H9 (cell line): ENCODE data around the gene SUGP1. TPM values are rescaled to one million over a fixed set of nuclear protein-coding genes. Genes with fewer than 3 reads are reported as not detected.

Source experiments
- DNase-seq: peaks from one replicate; pipeline ENCODE4 v3.0.0-alpha.2; 2017
- H2AFZ ChIP-seq: one replicate; pipeline ENCODE4 v1.6.1; 2013; ENCODE audit warnings: mild to moderate bottlenecking, low read length, control low read depth, moderate library complexity
- H2AK5ac ChIP-seq: 2 replicates; pipeline ENCODE4 v1.6.1; 2013; ENCODE audit warnings: low read length, control low read depth, mixed read lengths; ENCODE audit not compliant: insufficient read length
- H2BK120ac ChIP-seq: one replicate; pipeline ENCODE4 v1.6.1; 2013; ENCODE audit warnings: low read depth, mild to moderate bottlenecking, low read length, control low read depth, inconsistent platforms; ENCODE audit not compliant: poor library complexity, severe bottlenecking
- H2BK12ac ChIP-seq: 2 replicates; pipeline ENCODE4 v1.6.1; 2013; ENCODE audit warnings: low read length, control low read depth, mixed read lengths, low read depth; ENCODE audit not compliant: insufficient read length
- H2BK15ac ChIP-seq: 2 replicates; pipeline ENCODE4 v1.6.1; 2013; ENCODE audit warnings: low read depth, low read length, control low read depth
- H2BK20ac ChIP-seq: one replicate; pipeline ENCODE4 v1.6.1; 2013; ENCODE audit warnings: low read depth, mild to moderate bottlenecking, low read length, control low read depth, inconsistent platforms; ENCODE audit not compliant: poor library complexity, severe bottlenecking
- H2BK5ac ChIP-seq: 2 replicates; pipeline ENCODE4 v1.6.1; 2013; ENCODE audit warnings: low read length, control low read depth, mixed read lengths; ENCODE audit not compliant: insufficient read length
- H3K14ac ChIP-seq: 2 replicates; pipeline ENCODE4 v1.6.1; 2013; ENCODE audit warnings: low read length, control low read depth; ENCODE audit not compliant: insufficient read depth
- H3K18ac ChIP-seq: 2 replicates; pipeline ENCODE4 v1.6.1; 2013; ENCODE audit warnings: low read depth, mild to moderate bottlenecking, mixed read lengths, low read length, control low read depth; ENCODE audit not compliant: insufficient read length
- H3K23ac ChIP-seq: 2 replicates; pipeline ENCODE4 v1.6.1; 2013; ENCODE audit warnings: low read length, control low read depth, mixed read lengths, low read depth; ENCODE audit not compliant: insufficient read length
- H3K23me2 ChIP-seq: 2 replicates; pipeline ENCODE4 v1.6.1; 2013; ENCODE audit warnings: low read depth, mild to moderate bottlenecking, mixed read lengths, low read length, control low read depth; ENCODE audit not compliant: insufficient read length, poor library complexity, severe bottlenecking
- H3K27ac ChIP-seq: 2 replicates; pipeline ENCODE4 v1.5.1; 2013; ENCODE audit warnings: low read length, control low read depth, mixed read lengths, low read depth; ENCODE audit not compliant: insufficient read length
- H3K27me3 ChIP-seq: 2 replicates; pipeline ENCODE4 v1.6.1; 2013; ENCODE audit warnings: low read length, control low read depth, inconsistent platforms; ENCODE audit not compliant: insufficient read depth
- H3K4ac ChIP-seq: 2 replicates; pipeline ENCODE4 v1.6.1; 2013; ENCODE audit warnings: low read depth, mild to moderate bottlenecking, control low read depth, inconsistent platforms, low read length, moderate library complexity
- H3K4me1 ChIP-seq: 2 replicates; pipeline ENCODE4 v1.6.1; 2013; ENCODE audit warnings: low read length, control low read depth, inconsistent platforms; ENCODE audit not compliant: insufficient read depth
- H3K4me2 ChIP-seq: 2 replicates; pipeline ENCODE4 v1.6.1; 2013; ENCODE audit warnings: low read length, control low read depth, mixed read lengths; ENCODE audit not compliant: insufficient read length, insufficient read depth
- H3K56ac ChIP-seq: 2 replicates; pipeline ENCODE4 v1.6.1; 2013; ENCODE audit warnings: low read depth, mild to moderate bottlenecking, mixed read lengths, low read length, control low read depth; ENCODE audit not compliant: insufficient read length
- H3K79me1 ChIP-seq: 2 replicates; pipeline ENCODE4 v1.6.1; 2013; ENCODE audit warnings: low read depth, mild to moderate bottlenecking, moderate library complexity, low read length, control low read depth, inconsistent platforms; ENCODE audit not compliant: insufficient read depth, poor library complexity, severe bottlenecking
- H3K79me2 ChIP-seq: 2 replicates; pipeline ENCODE4 v1.6.1; 2013; ENCODE audit warnings: low read length, control low read depth, inconsistent platforms; ENCODE audit not compliant: insufficient read depth
- H3K9ac ChIP-seq: 2 replicates; pipeline ENCODE4 v1.6.1; 2013; ENCODE audit warnings: low read length, control low read depth, mixed read lengths; ENCODE audit not compliant: insufficient read length; ENCODE audit errors: extremely low read depth
- H3K9me3 ChIP-seq: one replicate; pipeline ENCODE4 v1.6.1; 2013; ENCODE audit warnings: low read depth, low read length, inconsistent platforms; ENCODE audit not compliant: control insufficient read depth
- H3T11ph ChIP-seq: one replicate; pipeline ENCODE4 v1.6.1; 2013; ENCODE audit warnings: mild to moderate bottlenecking, low read length, control low read depth, inconsistent platforms
- H4K20me1 ChIP-seq: one replicate; pipeline ENCODE4 v1.6.1; 2013; ENCODE audit not compliant: control insufficient read depth, insufficient read length, insufficient read depth
- H4K5ac ChIP-seq: 2 replicates; pipeline ENCODE4 v1.6.1; 2013; ENCODE audit warnings: low read depth, mild to moderate bottlenecking, mixed read lengths, low read length, control low read depth; ENCODE audit not compliant: insufficient read length
- H4K8ac ChIP-seq: replicated peaks from 2 replicates; pipeline ENCODE4 v1.6.1; 2013; ENCODE audit warnings: low read length, control low read depth, mixed read lengths, low read depth; ENCODE audit not compliant: insufficient read length
- H4K91ac ChIP-seq: 2 replicates; pipeline ENCODE4 v1.6.1; 2013; ENCODE audit warnings: low read depth, mild to moderate bottlenecking, moderate library complexity, mixed read lengths, low read length, control low read depth; ENCODE audit not compliant: insufficient read length
- H3K27ac Mint-ChIP-seq, 3 experiments: 2 replicates in 2 of 3; 3 replicates in 1 of 3; pipeline ENCODE4 v1.8.0; 2020 to 2021; ENCODE audit warnings: mixed read lengths in 3 of 3, mild to moderate bottlenecking in 1 of 3, moderate library complexity in 1 of 3
- H3K27me3 Mint-ChIP-seq: 2 replicates; pipeline ENCODE4 v1.8.0; 2021; ENCODE audit warnings: low read depth, mild to moderate bottlenecking, moderate library complexity, mixed read lengths
- H3K36me3 Mint-ChIP-seq, 3 experiments: 2 replicates in 2 of 3; 3 replicates in 1 of 3; pipeline ENCODE4 v1.8.0; 2020 to 2021; ENCODE audit warnings: low read depth in 3 of 3, mixed read lengths in 3 of 3; ENCODE audit not compliant: insufficient read depth in 1 of 3
- H3K4me1 Mint-ChIP-seq, 2 experiments: 2 replicates each; pipeline ENCODE4 v1.8.0; 2020; ENCODE audit warnings: mixed read lengths in 2 of 2
- H3K4me3 Mint-ChIP-seq, 2 experiments: 2 replicates in 1 of 2; 3 replicates in 1 of 2; pipeline ENCODE4 v1.8.0; 2020 to 2021; ENCODE audit warnings: mild to moderate bottlenecking in 2 of 2, mixed read lengths in 2 of 2, moderate library complexity in 1 of 2
- H3K9me3 Mint-ChIP-seq, 2 experiments: 2 replicates in 1 of 2; 3 replicates in 1 of 2; pipeline ENCODE4 v1.8.0; 2020; ENCODE audit warnings: mild to moderate bottlenecking in 2 of 2, mixed read lengths in 2 of 2, moderate library complexity in 1 of 2
- WGBS: extraction: QIAGEN DNeasy Blood & Tissue Kit; methylation state at CpG from one replicate; pipeline ENCODE4 v1.1.7; 2013; ENCODE audit warnings: missing lambda C conversion rate, low lambda C conversion rate, mixed read lengths; ENCODE audit not compliant: insufficient read length; ENCODE audit errors: extremely low coverage; 5-methylcytosine and 5-hydroxymethylcytosine counted together
- total RNA-seq: library from RNA; stranded (reverse); gene quantifications from 2 replicates; pipeline ENCODE4 v1.2.1, GENCODE V29; 2021
- TF ChIP-seq, protein P1 (sequence below): fragments of 200-600 bp; sonication (generic); conservative IDR thresholded peaks from 3 replicates; pipeline ENCODE4 v1.8.0; 2021; ENCODE audit warnings: antibody characterized with exemption, mild to moderate bottlenecking

The SUGP1 gene
- total RNA-seq, 1 experiment from 2014 or later, result 103 TPM

DNA sequence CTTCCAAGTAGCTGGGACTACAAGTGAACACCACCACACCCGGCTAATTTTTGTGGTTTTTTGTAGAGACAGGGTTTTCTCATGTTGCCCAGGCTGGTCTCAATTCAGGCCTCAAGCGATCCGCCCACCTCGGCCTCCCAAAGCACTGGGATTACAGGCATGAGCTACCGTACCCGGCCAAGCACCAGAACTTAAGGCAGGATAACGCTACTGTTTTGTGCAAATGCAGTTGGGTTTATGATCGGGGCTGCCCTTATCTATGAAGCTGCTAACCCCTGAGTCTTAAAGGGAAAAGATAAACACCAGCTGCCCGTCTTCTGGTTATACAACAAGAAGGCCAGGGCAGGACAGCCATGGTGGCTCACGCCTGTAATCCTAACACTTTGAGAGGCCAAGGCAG is 34.6 kb downstream of the SUGP1 start:
- Histone ChIP-seq H3K4me2 (no peak overlapping the region), H4K20me1 (no peaks in the 10 kb centered on the region), H3T11ph (no peak overlapping the region), H4K91ac (no peak overlapping the region), H2BK20ac (no peak overlapping the region), H2AFZ (no peak overlapping the region), H3K23me2 (no peaks in the 10 kb centered on the region), H2AK5ac (no peak overlapping the region), H3K27me3 (no peaks in the 10 kb centered on the region), H3K9me3 (no peaks in the 10 kb centered on the region), H3K79me1 (no peaks in the 10 kb centered on the region), H2BK12ac (no peak overlapping the region), H3K14ac (no peak overlapping the region), H3K56ac (no peak overlapping the region), H2BK5ac (no peak overlapping the region), H3K4me1 (no peaks in the 10 kb centered on the region), H4K8ac (no peak overlapping the region), H3K18ac (no peak overlapping the region), H4K5ac (no peak overlapping the region), H2BK120ac (no peak overlapping the region), H3K9ac (no peak overlapping the region), H2BK15ac (no peak overlapping the region), H3K79me2 (no peaks in the 10 kb centered on the region), H3K23ac (no peak overlapping the region), H3K27ac (no peak overlapping the region), H3K4ac (no peak overlapping the region)
- H3K4me3 Mint-ChIP-seq, result no peak overlapping the region
- WGBS, result no CpG with 5 or more reads among the region's 10 CpGs
- TF ChIP-seq, protein P1, sequence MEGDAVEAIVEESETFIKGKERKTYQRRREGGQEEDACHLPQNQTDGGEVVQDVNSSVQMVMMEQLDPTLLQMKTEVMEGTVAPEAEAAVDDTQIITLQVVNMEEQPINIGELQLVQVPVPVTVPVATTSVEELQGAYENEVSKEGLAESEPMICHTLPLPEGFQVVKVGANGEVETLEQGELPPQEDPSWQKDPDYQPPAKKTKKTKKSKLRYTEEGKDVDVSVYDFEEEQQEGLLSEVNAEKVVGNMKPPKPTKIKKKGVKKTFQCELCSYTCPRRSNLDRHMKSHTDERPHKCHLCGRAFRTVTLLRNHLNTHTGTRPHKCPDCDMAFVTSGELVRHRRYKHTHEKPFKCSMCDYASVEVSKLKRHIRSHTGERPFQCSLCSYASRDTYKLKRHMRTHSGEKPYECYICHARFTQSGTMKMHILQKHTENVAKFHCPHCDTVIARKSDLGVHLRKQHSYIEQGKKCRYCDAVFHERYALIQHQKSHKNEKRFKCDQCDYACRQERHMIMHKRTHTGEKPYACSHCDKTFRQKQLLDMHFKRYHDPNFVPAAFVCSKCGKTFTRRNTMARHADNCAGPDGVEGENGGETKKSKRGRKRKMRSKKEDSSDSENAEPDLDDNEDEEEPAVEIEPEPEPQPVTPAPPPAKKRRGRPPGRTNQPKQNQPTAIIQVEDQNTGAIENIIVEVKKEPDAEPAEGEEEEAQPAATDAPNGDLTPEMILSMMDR, result no peak
- no peaks in the 10 kb centered on the region for H3K9me3 Mint-ChIP-seq
- H3K27me3 Mint-ChIP-seq, result no peaks in the 10 kb centered on the region
- no peak overlapping the region for H3K27ac Mint-ChIP-seq
- no peaks in the 10 kb centered on the region for H3K4me1 Mint-ChIP-seq
- H3K36me3 Mint-ChIP-seq, result peaks cover 17 to 60% (median 41%) of the 10 kb centered on the region in 3 experiments; a peak in 6 of 7 replicates
- DNase-seq, result no peak
